ENCODE measurements around the gene SLC9A9. TPM values are rescaled to one million over a fixed set of nuclear protein-coding genes. Genes with fewer than 3 reads are reported as not detected.

SLC9A9 gene
- total RNA-seq, 1 donor from 2014 or later: 0.22 TPM

DNA sequence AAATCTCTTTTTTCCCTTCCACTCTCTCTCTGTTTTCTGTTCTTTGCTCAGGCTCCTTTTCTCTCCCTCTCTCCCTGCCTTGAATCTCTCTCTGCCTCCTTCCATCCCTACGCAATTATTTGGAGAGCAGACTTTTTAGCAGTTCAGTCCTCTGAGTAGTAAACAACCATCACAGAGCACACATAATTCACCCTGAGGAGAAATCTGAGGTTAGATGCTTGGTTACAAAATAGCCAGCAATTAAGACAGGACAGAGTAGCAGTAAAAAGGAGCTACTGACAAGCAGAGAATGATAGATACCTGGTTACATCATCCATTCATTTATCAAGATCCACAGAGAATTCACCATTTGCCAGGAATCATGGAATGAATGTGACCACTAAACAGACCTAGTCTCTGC lies 25.5 kb downstream of the SLC9A9 start:
- H3K9me3 Mint-ChIP-seq: no peaks in the 10 kb centered on the region
- H3K4me1 ChIP-seq: no peaks in the 10 kb centered on the region
- H3K36me3 ChIP-seq: no peaks in the 10 kb centered on the region
- no peak overlapping the region for H3K4me2 ChIP-seq
- H3K79me2 ChIP-seq (ENCODE audit: low read depth): no peaks in the 10 kb centered on the region
- H4K20me1 ChIP-seq (ENCODE audit: low read depth): no peaks in the 10 kb centered on the region
- peak overlapping the region; percentile 19 for H3K27ac Mint-ChIP-seq
- no peak overlapping the region for H3K9ac ChIP-seq
- no peaks in the 10 kb centered on the region for H3K36me3 Mint-ChIP-seq
- H3K4me1 Mint-ChIP-seq: peaks cover 15% of the 10 kb centered on the region
- H3K4me3 Mint-ChIP-seq: no peak overlapping the region
- H3K9me3 ChIP-seq (ENCODE audit: low read depth): no peaks in the 10 kb centered on the region
- no peaks in the 10 kb centered on the region for H3K27me3 ChIP-seq
- H3K27me3 Mint-ChIP-seq (ENCODE audit: insufficient read depth, low read depth): peaks cover 4% of the 10 kb centered on the region
- H3K27ac ChIP-seq: no peak overlapping the region
- peak overlapping the region; percentile 68 for H2AFZ ChIP-seq (replicated peaks)
- H3K4me3 ChIP-seq: no peak overlapping the region
- DNase-seq (ENCODE audit: low spot score): no peak
- TF ChIP-seq EZH2phosphoT487 (IDR thresholded peaks at IDR 0.05) (no peak), EZH2 (IDR thresholded peaks at IDR 0.05) (no peak)
- TF ChIP-seq, protein P1, sequence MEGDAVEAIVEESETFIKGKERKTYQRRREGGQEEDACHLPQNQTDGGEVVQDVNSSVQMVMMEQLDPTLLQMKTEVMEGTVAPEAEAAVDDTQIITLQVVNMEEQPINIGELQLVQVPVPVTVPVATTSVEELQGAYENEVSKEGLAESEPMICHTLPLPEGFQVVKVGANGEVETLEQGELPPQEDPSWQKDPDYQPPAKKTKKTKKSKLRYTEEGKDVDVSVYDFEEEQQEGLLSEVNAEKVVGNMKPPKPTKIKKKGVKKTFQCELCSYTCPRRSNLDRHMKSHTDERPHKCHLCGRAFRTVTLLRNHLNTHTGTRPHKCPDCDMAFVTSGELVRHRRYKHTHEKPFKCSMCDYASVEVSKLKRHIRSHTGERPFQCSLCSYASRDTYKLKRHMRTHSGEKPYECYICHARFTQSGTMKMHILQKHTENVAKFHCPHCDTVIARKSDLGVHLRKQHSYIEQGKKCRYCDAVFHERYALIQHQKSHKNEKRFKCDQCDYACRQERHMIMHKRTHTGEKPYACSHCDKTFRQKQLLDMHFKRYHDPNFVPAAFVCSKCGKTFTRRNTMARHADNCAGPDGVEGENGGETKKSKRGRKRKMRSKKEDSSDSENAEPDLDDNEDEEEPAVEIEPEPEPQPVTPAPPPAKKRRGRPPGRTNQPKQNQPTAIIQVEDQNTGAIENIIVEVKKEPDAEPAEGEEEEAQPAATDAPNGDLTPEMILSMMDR (IDR thresholded peaks at IDR 0.05): no peak
- H3F3A ChIP-seq (ENCODE audit: low read depth): no peaks in the 10 kb centered on the region

DNA sequence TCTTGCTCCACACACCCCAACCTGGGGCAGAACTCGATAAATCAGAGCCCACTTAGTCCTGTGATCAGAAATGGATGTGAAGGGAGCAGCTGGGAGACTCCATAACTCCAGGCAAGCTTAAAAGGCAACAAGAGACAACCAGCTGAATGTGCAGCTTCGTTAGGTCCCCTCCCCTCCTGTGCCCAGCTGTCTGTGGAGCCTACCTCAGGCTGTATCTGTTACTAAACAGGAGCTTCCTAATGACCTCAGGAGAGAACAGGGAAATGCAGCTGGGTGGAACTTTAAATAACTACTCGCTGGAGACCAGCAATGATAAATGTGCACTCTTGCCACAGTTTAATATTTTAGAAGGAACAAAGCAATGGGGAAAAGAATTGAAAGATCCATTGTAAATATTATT lies 25.9 kb downstream of the SLC9A9 start:
- Histone ChIP-seq H3K9ac (no peak overlapping the region), H3K4me3 (no peak overlapping the region), H2AFZ (replicated peaks) (peak overlapping the region; percentile 68), H3K27ac (no peak overlapping the region), H3K4me1 (no peaks in the 10 kb centered on the region), H3F3A (ENCODE audit: low read depth) (no peaks in the 10 kb centered on the region), H4K20me1 (ENCODE audit: low read depth) (no peaks in the 10 kb centered on the region), H3K27me3 (no peaks in the 10 kb centered on the region), H3K36me3 (no peaks in the 10 kb centered on the region), H3K79me2 (ENCODE audit: low read depth) (no peaks in the 10 kb centered on the region), H3K9me3 (ENCODE audit: low read depth) (no peaks in the 10 kb centered on the region), H3K4me2 (no peak overlapping the region)
- DNase-seq (ENCODE audit: low spot score): no peak
- TF ChIP-seq EZH2 (IDR thresholded peaks at IDR 0.05): no peak
- TF ChIP-seq, protein P1 (IDR thresholded peaks at IDR 0.05): no peak
- no peak for TF ChIP-seq EZH2phosphoT487 (IDR thresholded peaks at IDR 0.05)
- Mint-ChIP-seq H3K36me3 (no peaks in the 10 kb centered on the region), H3K4me1 (peaks cover 15% of the 10 kb centered on the region), H3K9me3 (no peaks in the 10 kb centered on the region), H3K4me3 (no peak overlapping the region), H3K27ac (no peak overlapping the region), H3K27me3 (ENCODE audit: insufficient read depth, low read depth) (peaks cover 4% of the 10 kb centered on the region)

DNA sequence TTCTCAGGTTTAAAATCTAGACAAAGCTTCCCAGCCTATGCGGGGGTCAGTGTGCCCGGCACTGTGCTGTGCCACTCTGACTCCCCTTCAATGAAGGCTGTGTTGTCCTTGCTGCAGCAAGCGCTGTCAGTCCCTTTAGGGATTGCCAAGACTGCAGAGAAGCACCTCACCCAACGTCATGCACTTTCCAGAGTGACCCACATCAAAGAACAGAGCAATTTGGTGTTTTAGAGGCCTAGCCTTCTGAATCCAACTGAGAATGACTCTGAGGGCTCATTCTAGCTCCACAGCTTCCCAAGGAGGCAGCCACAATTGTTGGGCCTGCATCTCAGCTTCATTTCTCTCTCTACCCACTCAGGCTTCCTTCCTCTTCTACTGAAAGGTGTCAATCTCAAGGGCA lies 26.4 kb downstream of the SLC9A9 start:
- no peak overlapping the region for H3K4me2 ChIP-seq
- H3F3A ChIP-seq (ENCODE audit: low read depth): no peaks in the 10 kb centered on the region
- H3K4me1 ChIP-seq: no peaks in the 10 kb centered on the region
- H3K9me3 ChIP-seq (ENCODE audit: low read depth): no peaks in the 10 kb centered on the region
- no peaks in the 10 kb centered on the region for H3K79me2 ChIP-seq (ENCODE audit: low read depth)
- Mint-ChIP-seq H3K27me3 (ENCODE audit: insufficient read depth, low read depth) (peaks cover 4% of the 10 kb centered on the region), H3K27ac (no peak overlapping the region), H3K9me3 (no peaks in the 10 kb centered on the region), H3K36me3 (no peaks in the 10 kb centered on the region), H3K4me3 (no peak overlapping the region), H3K4me1 (peaks cover 15% of the 10 kb centered on the region)
- no peaks in the 10 kb centered on the region for H3K36me3 ChIP-seq
- no peaks in the 10 kb centered on the region for H3K27me3 ChIP-seq
- H3K27ac ChIP-seq: no peak overlapping the region
- H4K20me1 ChIP-seq (ENCODE audit: low read depth): no peaks in the 10 kb centered on the region
- no peak for TF ChIP-seq EZH2phosphoT487 (IDR thresholded peaks at IDR 0.05)
- TF ChIP-seq EZH2 (IDR thresholded peaks at IDR 0.05): no peak
- TF ChIP-seq, protein P1 (IDR thresholded peaks at IDR 0.05): no peak
- H3K4me3 ChIP-seq: no peak overlapping the region
- DNase-seq (ENCODE audit: low spot score): no peak
- no peak overlapping the region for H3K9ac ChIP-seq
- H2AFZ ChIP-seq (replicated peaks): peak overlapping the region; percentile 68

Measured in neural progenitor cell (in vitro differentiated cells).